Measurements from ENCODE around the gene RWDD3.

Gene RWDD3

DNA sequence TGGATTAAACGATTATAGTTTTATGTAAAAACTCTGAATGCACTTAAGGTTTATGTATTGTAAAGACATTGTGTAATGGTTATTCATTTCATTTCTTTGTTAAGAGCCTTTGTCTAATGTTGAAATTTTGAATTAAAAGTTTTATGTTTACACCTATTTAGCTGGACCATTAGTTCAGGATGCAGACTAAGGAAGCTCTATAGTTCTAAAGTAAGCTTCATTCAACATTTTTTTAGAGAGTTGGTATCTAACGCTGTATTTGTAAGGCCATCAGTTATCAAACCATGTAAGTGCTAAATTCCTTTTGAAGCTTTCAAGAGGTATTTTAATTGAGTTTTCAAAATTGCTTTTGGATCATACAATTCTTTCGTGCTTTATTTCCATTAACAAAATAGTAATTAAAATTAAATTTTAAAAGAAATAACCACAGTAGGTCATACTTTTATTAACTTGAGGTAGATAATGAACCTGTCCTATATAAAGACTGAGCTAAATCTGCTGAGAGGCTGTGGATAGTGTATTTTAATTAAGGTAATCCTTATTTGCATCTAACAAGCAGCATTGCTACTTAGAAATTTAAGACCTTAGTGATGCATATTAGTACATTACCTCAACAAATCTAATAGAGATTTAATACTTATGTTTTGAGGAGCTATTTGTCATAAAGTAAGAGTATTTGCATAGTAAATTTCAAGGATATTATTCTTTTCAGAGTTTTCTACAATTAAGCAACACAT, 47.9 kb downstream of the RWDD3 start:
- FAIRE-seq: no peak

DNA sequence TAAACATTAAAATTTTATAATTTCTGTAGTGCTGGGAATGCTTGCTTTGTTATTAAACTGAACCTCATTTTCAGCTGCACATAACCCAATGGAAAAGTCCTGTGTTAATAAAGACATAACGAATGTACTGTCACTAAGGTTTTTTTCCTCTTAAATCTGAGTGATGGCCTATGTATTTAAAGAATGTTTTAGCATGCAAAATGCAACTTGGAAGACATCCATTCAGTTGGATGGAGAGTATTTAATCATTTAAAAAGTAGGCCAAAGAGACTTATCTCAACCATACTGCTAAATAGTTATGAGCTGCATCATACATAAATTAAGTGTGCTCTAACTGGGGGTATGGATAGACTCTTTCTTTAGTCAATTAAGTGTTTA, 48.5 kb downstream of the RWDD3 start:
- DNase-seq (ENCODE audit: low spot score): no peak
- FAIRE-seq: no peak

More for the DNA sequence above, 47.9 kb downstream of the RWDD3 start:
- no peak for DNase-seq (ENCODE audit: low spot score)

- DNase-seq (ENCODE audit: low spot score): no peak
Observed at GRCh38 chr1:95284420-95284819, 50.4 kb downstream of the RWDD3 start.

GRCh38 chr1:95286479-95286878, 52.5 kb downstream of the RWDD3 start:
- no peak for DNase-seq (ENCODE audit: low spot score)
- no peak for FAIRE-seq

More at GRCh38 chr1:95284420-95284819, 50.4 kb downstream of the RWDD3 start:
- no peak for FAIRE-seq

GRCh38 chr1:95287081-95287480, 53.1 kb downstream of the RWDD3 start:
- no peak for FAIRE-seq
- no peak for DNase-seq (ENCODE audit: low spot score)

- FAIRE-seq: no peak
- no peak for DNase-seq (ENCODE audit: low spot score)
Observed at GRCh38 chr1:95287825-95288224, 53.8 kb downstream of the RWDD3 start.

Data from urothelium cell line (cell line).